PC-9 (cell line): Measurements from ENCODE around the gene RPS14. TPM values are rescaled to one million over a fixed set of nuclear protein-coding genes. Genes with fewer than 3 reads are reported as not detected.
"Not testable (repeated sequence)": the region's sequence is repeated elsewhere in the genome, so short reads cannot be mapped to it uniquely, and the experiment has no call there.

ENCODE experiments used
- BruUV-seq: library from RNA; stranded (reverse); fragments of 400-500 nt; replicated peaks from 2 replicates; lab custom pipeline; 2021; lab: Mats Ljungman, UMichigan
- CTCF ChIA-PET: fragments of 300-600 bp; sonication (Branson Sonifier 250); formaldehyde crosslinking; loops from one replicate; lab custom pipeline; 2022; ENCODE audit warnings: antibody characterized with exemption; lab: Charles Lee
- POLR2A ChIA-PET: fragments of 300-600 bp; sonication (Branson Sonifier 250); formaldehyde crosslinking; loops from one replicate; lab custom pipeline; 2022; ENCODE audit warnings: antibody characterized with exemption; ENCODE audit not compliant: unreplicated experiment; lab: Charles Lee
- DNase-seq, 2 experiments: peaks; one replicate each; pipeline versions ENCODE4 v3.0.0 to v3.0.0-alpha.2; 2015 to 2022; ENCODE audit warnings: mixed read lengths in 1 of 2
- H2AFZ ChIP-seq: fragments of 200-600 bp; sonication (generic); 2 replicates; pipeline ENCODE4 v1.8.1; 2017; ENCODE audit warnings: antibody characterized with exemption
- H3F3A ChIP-seq: fragments of 200-600 bp; sonication (generic); 2 replicates; pipeline ENCODE4 v1.8.1; 2017; ENCODE audit warnings: antibody characterized with exemption, mild to moderate bottlenecking, low read depth; ENCODE audit not compliant: insufficient read depth
- H3K27ac ChIP-seq: fragments of 200-600 bp; sonication (generic); 2 replicates; pipeline ENCODE4 v1.6.1; 2016; ENCODE audit warnings: mixed run types
- H3K27me3 ChIP-seq: fragments of 200-600 bp; sonication (generic); 2 replicates; pipeline ENCODE4 v1.6.1; 2016; ENCODE audit warnings: low read depth, mixed run types; ENCODE audit not compliant: insufficient read depth
- H3K36me3 ChIP-seq: fragments of 200-600 bp; sonication (generic); 2 replicates; pipeline ENCODE4 v1.6.1; 2016; ENCODE audit warnings: low read depth, mixed run types
- H3K4me1 ChIP-seq: fragments of 200-600 bp; sonication (generic); replicated peaks from 2 replicates; pipeline ENCODE4 v1.6.1; 2016; ENCODE audit warnings: mixed run types; ENCODE audit not compliant: insufficient read depth
- H3K4me2 ChIP-seq: fragments of 200-600 bp; sonication (generic); 2 replicates; pipeline ENCODE4 v1.6.1; 2017; ENCODE audit warnings: mixed run types
- H3K4me3 ChIP-seq: fragments of 200-600 bp; sonication (generic); 2 replicates; pipeline ENCODE4 v1.6.1; 2016; ENCODE audit warnings: mixed run types
- H3K79me2 ChIP-seq: fragments of 200-600 bp; sonication (generic); 2 replicates; pipeline ENCODE4 v1.6.1; 2017; ENCODE audit warnings: low read depth, mixed run types
- H3K9me2 ChIP-seq: fragments of 200-600 bp; sonication (generic); 2 replicates; pipeline ENCODE4 v1.8.1; 2017; ENCODE audit warnings: mild to moderate bottlenecking; ENCODE audit not compliant: insufficient read depth
- H3K9me3 ChIP-seq: fragments of 200-600 bp; sonication (generic); 2 replicates; pipeline ENCODE4 v1.8.1; 2016; ENCODE audit warnings: low read depth; ENCODE audit not compliant: insufficient read depth
- H4K20me1 ChIP-seq: fragments of 200-600 bp; sonication (generic); 2 replicates; pipeline ENCODE4 v1.8.1; 2017; ENCODE audit not compliant: insufficient read depth
- EZH2 ChIP-seq: fragments of 200-600 bp; sonication (generic); IDR thresholded peaks from 2 replicates; pipeline ENCODE4 v1.8.0; 2017; ENCODE audit warnings: antibody characterized with exemption, low read depth
- intact Hi-C: fragments of 100-400 bp; cut with micrococcal nuclease; formaldehyde crosslinking; loops from one replicate; pipeline ENCODE4 v1.10.0; 2022; ENCODE audit not compliant: unreplicated experiment
- total RNA-seq: library from RNA; stranded (reverse); gene quantifications from 2 replicates; pipeline ENCODE4 v1.2.3, GENCODE V29; 2021
- TF ChIP-seq, protein P1 (sequence below): fragments of 200-600 bp; sonication (generic); conservative IDR thresholded peaks from 2 replicates; pipeline ENCODE4 v1.6.1; 2017; ENCODE audit warnings: mixed run types, antibody characterized with exemption, mild to moderate bottlenecking, moderate library complexity

RPS14 gene
- total RNA-seq, 1 experiment from 2014 or later: 2,907 TPM

GRCh38 chr5:150428106-150428876 lies 21.2 kb downstream of the RPS14 start:
- no peak overlapping the region for H3K4me3 ChIP-seq
- no peaks in the 10 kb centered on the region for H3F3A ChIP-seq
- no peaks in the 10 kb centered on the region for H3K79me2 ChIP-seq
- ChIA-PET CTCF (no interaction called here), POLR2A (no interaction called here)
- no peak overlapping the region for H2AFZ ChIP-seq
- H3K9me2 ChIP-seq: no peaks in the 10 kb centered on the region
- DNase-seq: no peak
- H3K4me2 ChIP-seq: no peak overlapping the region
- intact Hi-C loops: no loop called here
- TF ChIP-seq, protein P1, sequence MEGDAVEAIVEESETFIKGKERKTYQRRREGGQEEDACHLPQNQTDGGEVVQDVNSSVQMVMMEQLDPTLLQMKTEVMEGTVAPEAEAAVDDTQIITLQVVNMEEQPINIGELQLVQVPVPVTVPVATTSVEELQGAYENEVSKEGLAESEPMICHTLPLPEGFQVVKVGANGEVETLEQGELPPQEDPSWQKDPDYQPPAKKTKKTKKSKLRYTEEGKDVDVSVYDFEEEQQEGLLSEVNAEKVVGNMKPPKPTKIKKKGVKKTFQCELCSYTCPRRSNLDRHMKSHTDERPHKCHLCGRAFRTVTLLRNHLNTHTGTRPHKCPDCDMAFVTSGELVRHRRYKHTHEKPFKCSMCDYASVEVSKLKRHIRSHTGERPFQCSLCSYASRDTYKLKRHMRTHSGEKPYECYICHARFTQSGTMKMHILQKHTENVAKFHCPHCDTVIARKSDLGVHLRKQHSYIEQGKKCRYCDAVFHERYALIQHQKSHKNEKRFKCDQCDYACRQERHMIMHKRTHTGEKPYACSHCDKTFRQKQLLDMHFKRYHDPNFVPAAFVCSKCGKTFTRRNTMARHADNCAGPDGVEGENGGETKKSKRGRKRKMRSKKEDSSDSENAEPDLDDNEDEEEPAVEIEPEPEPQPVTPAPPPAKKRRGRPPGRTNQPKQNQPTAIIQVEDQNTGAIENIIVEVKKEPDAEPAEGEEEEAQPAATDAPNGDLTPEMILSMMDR: no peak
- TF ChIP-seq EZH2: no peak
- H3K36me3 ChIP-seq: no peaks in the 10 kb centered on the region
- H3K4me1 ChIP-seq: no peaks in the 10 kb centered on the region
- H4K20me1 ChIP-seq: no peaks in the 10 kb centered on the region
- no peaks in the 10 kb centered on the region for H3K27me3 ChIP-seq
- no peak overlapping the region for H3K27ac ChIP-seq
- no TSS peak for BruUV-seq
- no peaks in the 10 kb centered on the region for H3K9me3 ChIP-seq

GRCh38 chr5:150426165-150426564 lies 23.4 kb downstream of the RPS14 start:
- POLR2A ChIA-PET, H2AFZ ChIP-seq, intact Hi-C loops, CTCF ChIA-PET, H3K4me1 ChIP-seq, H3K4me2 ChIP-seq, H3K4me3 ChIP-seq, H3K79me2 ChIP-seq, H3K36me3 ChIP-seq, H3K9me2 ChIP-seq, BruUV-seq, H3K27me3 ChIP-seq, DNase-seq, H4K20me1 ChIP-seq, H3F3A ChIP-seq, H3K9me3 ChIP-seq, H3K27ac ChIP-seq: not testable (repeated sequence)

- intact Hi-C loops: no loop called here
- H3F3A ChIP-seq: 0 out of 2 replicates have a peak, but pooled peaks cover 3% of the 10 kb centered on the region
- no peaks in the 10 kb centered on the region for H3K9me3 ChIP-seq
- DNase-seq: no peak
- H3K36me3 ChIP-seq: no peaks in the 10 kb centered on the region
- no peaks in the 10 kb centered on the region for H3K4me1 ChIP-seq
- no peak for TF ChIP-seq EZH2
- TF ChIP-seq, protein P1: no peak
- H4K20me1 ChIP-seq: no peaks in the 10 kb centered on the region
- no peaks in the 10 kb centered on the region for H3K79me2 ChIP-seq
- no peak overlapping the region for H3K27ac ChIP-seq
- H3K4me3 ChIP-seq: no peak overlapping the region
- H3K9me2 ChIP-seq: no peaks in the 10 kb centered on the region
- no TSS peak for BruUV-seq
- no peaks in the 10 kb centered on the region for H3K27me3 ChIP-seq
- no peak overlapping the region for H3K4me2 ChIP-seq
- CTCF ChIA-PET: no interaction called here
- POLR2A ChIA-PET: no interaction called here
- no peak overlapping the region for H2AFZ ChIP-seq
Measured at GRCh38 chr5:150422758-150423157, 26.8 kb downstream of the RPS14 start.
